ENCODE measurements around the gene CCL7. TPM values are rescaled to one million over a fixed set of nuclear protein-coding genes. Genes with fewer than 3 reads are reported as not detected.

The CCL7 gene
- total RNA-seq, 1 experiment from 2014 or later = not detected

DNA sequence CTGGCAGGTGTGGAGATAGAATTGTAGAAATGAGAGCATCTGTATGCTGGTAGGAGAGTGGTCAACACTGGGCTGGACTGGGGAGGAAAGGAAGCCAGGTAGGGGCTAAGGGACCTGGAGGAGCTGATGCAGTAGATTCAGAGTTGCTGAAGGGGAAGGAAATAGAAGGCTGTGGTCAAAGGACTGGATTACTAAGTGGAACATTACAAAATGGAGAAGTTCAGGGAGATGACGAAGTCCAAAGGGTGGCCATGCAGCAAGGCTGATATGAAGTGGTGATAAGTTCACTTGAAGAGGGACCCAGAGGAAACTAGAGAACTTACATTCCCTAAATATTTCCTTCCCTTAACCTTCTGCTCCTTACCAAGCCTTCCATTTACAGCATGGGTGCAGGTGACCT lies 23.6 kb upstream of the CCL7 start:
- H3K9me3 ChIP-seq = no peaks in the 10 kb centered on the region
- H3K27me3 ChIP-seq (replicated peaks; ENCODE audit: control insufficient read depth, insufficient read depth, low read length) = no peaks in the 10 kb centered on the region
- no peak overlapping the region for H3K4me3 ChIP-seq (ENCODE audit: low read depth, low read length)
- Mint-ChIP-seq H3K27me3 (ENCODE audit: insufficient read depth, unreplicated experiment) (peaks cover 3% of the 10 kb centered on the region), H3K9me3 (ENCODE audit: unreplicated experiment) (no peaks in the 10 kb centered on the region), H3K27ac (ENCODE audit: unreplicated experiment) (no peak overlapping the region), H3K36me3 (ENCODE audit: insufficient read depth, unreplicated experiment) (no peaks in the 10 kb centered on the region), H3K4me3 (ENCODE audit: unreplicated experiment) (no peak overlapping the region), H3K4me1 (ENCODE audit: low read depth, unreplicated experiment) (no peaks in the 10 kb centered on the region)
- TF ChIP-seq, protein P1, sequence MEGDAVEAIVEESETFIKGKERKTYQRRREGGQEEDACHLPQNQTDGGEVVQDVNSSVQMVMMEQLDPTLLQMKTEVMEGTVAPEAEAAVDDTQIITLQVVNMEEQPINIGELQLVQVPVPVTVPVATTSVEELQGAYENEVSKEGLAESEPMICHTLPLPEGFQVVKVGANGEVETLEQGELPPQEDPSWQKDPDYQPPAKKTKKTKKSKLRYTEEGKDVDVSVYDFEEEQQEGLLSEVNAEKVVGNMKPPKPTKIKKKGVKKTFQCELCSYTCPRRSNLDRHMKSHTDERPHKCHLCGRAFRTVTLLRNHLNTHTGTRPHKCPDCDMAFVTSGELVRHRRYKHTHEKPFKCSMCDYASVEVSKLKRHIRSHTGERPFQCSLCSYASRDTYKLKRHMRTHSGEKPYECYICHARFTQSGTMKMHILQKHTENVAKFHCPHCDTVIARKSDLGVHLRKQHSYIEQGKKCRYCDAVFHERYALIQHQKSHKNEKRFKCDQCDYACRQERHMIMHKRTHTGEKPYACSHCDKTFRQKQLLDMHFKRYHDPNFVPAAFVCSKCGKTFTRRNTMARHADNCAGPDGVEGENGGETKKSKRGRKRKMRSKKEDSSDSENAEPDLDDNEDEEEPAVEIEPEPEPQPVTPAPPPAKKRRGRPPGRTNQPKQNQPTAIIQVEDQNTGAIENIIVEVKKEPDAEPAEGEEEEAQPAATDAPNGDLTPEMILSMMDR (IDR thresholded peaks at IDR 0.05; ENCODE audit: insufficient read depth in 1 of 2, low read depth in 1 of 2, low read length in 1 of 2, severe bottlenecking in 1 of 2, unreplicated experiment in 1 of 2) = no peak
- peaks cover 36% of the 10 kb centered on the region for H3K4me1 ChIP-seq
- POLR2A ChIA-PET = no interaction called here
- BruUV-seq (replicated peaks) = no TSS peak
- no peaks in the 10 kb centered on the region for H3K36me3 ChIP-seq (ENCODE audit: control insufficient read depth, insufficient read depth, low read length)
- CTCF ChIA-PET = no interaction called here
- intact Hi-C loops (cut with micrococcal nuclease; ENCODE audit: unreplicated experiment) = no loop called here
- DNase-seq = no peak

DNA sequence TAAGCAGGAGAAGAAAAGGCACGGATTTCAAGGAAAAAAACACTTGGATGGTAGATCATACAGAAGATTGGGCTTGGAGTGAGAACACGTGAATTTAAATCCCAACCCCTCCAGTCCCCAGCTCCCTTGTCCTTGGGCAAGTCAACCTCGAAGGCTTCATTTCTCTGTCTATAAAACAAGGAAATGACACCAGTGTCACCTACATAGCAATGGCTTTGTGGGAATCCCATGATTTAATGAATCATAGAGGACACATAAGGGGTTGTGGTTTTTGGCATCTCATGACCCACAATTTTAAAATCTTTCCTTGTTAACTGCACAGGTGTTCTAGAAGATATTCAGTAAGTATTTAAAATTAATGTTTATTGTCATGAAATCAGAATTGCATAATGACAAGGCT lies 23.1 kb upstream of the CCL7 start:
- Histone ChIP-seq H3K4me1 (peaks cover 40% of the 10 kb centered on the region), H3K27me3 (replicated peaks; ENCODE audit: control insufficient read depth, insufficient read depth, low read length) (no peaks in the 10 kb centered on the region), H3K36me3 (ENCODE audit: control insufficient read depth, insufficient read depth, low read length) (no peaks in the 10 kb centered on the region), H3K9me3 (no peaks in the 10 kb centered on the region), H3K4me3 (ENCODE audit: low read depth, low read length) (no peak overlapping the region)
- no TSS peak for BruUV-seq (replicated peaks)
- Mint-ChIP-seq H3K36me3 (ENCODE audit: insufficient read depth, unreplicated experiment) (no peaks in the 10 kb centered on the region), H3K4me1 (ENCODE audit: low read depth, unreplicated experiment) (no peaks in the 10 kb centered on the region), H3K4me3 (ENCODE audit: unreplicated experiment) (no peak overlapping the region), H3K27ac (ENCODE audit: unreplicated experiment) (no peak overlapping the region), H3K9me3 (ENCODE audit: unreplicated experiment) (no peaks in the 10 kb centered on the region), H3K27me3 (ENCODE audit: insufficient read depth, unreplicated experiment) (peaks cover 3% of the 10 kb centered on the region)
- TF ChIP-seq, protein P1 (IDR thresholded peaks at IDR 0.05; ENCODE audit: insufficient read depth in 1 of 2, low read depth in 1 of 2, low read length in 1 of 2, severe bottlenecking in 1 of 2, unreplicated experiment in 1 of 2) = no peak
- ChIA-PET POLR2A (no interaction called here), CTCF (no interaction called here)
- intact Hi-C loops (cut with micrococcal nuclease; ENCODE audit: unreplicated experiment) = no loop called here
- DNase-seq = no peak

DNA sequence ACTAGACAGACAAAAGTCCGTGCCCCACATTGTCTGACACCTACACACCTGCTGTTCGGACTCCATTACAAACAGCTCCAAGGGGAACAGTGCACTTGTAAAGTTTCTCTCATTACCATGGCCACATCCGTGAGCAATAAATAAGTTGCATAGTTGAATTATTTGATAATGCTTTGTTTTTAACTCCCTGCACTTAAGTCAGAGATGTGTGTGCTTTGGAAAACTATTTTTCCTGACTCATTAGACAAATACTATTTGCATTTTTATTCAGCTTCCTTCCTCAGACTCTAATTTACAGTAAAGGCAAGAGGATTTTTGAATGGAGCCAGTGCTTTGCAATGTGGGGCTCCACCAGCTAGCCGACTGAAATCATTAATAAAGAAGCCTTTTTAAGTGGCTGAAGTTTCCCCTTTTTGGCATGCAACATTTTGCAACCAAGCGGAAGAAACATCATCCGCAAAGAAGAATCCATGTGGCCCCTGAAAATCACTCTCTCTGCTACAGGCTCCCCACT lies 21.5 kb upstream of the CCL7 start:
- Histone ChIP-seq H3K9me3 (no peaks in the 10 kb centered on the region), H3K4me3 (ENCODE audit: low read depth, low read length) (no peak overlapping the region), H3K27me3 (replicated peaks; ENCODE audit: control insufficient read depth, insufficient read depth, low read length) (no peaks in the 10 kb centered on the region; the same call in 1 of the 2 replicates), H3K4me1 (peaks cover 44% of the 10 kb centered on the region), H3K36me3 (ENCODE audit: control insufficient read depth, insufficient read depth, low read length) (no peaks in the 10 kb centered on the region)
- no TSS peak for BruUV-seq (replicated peaks)
- intact Hi-C loops (cut with micrococcal nuclease; ENCODE audit: unreplicated experiment) = no loop called here
- Mint-ChIP-seq H3K9me3 (ENCODE audit: unreplicated experiment) (no peaks in the 10 kb centered on the region), H3K36me3 (ENCODE audit: insufficient read depth, unreplicated experiment) (no peaks in the 10 kb centered on the region), H3K4me1 (ENCODE audit: low read depth, unreplicated experiment) (no peaks in the 10 kb centered on the region), H3K4me3 (ENCODE audit: unreplicated experiment) (no peak overlapping the region), H3K27me3 (ENCODE audit: insufficient read depth, unreplicated experiment) (no peaks in the 10 kb centered on the region), H3K27ac (ENCODE audit: unreplicated experiment) (no peak overlapping the region)
- no peak for DNase-seq
- ChIA-PET CTCF (interaction anchor here (1.0 kb wide), 1 partner anchor 114 kb away, joined by 3 read pairs; no protein-coding TSS in a partner anchor), POLR2A (no interaction called here)
- TF ChIP-seq, protein P1 (IDR thresholded peaks at IDR 0.05; ENCODE audit: insufficient read depth in 1 of 2, low read depth in 1 of 2, low read length in 1 of 2, severe bottlenecking in 1 of 2, unreplicated experiment in 1 of 2) = no peak

Data from Caco-2 (cell line).